Stomach smooth muscle (tissue), 2 donors: Measurements from ENCODE around the gene PPP3CA.
"Not testable (repeated sequence)": the region's sequence is repeated elsewhere in the genome, so short reads cannot be mapped to it uniquely, and the experiment has no call there.

Source experiments
- H3K27ac ChIP-seq: one replicate; pipeline ENCODE4 v1.7.0; 2013; ENCODE audit warnings: mild to moderate bottlenecking, low read length, inconsistent platforms
- H3K27me3 ChIP-seq, 2 donors: one replicate each; pipeline ENCODE4 v1.7.0; 2013; ENCODE audit warnings: low read length in 2 of 2; ENCODE audit not compliant: insufficient read depth in 2 of 2, control insufficient read depth in 1 of 2
- H3K36me3 ChIP-seq, 2 donors: one replicate each; pipeline ENCODE4 v1.7.0; 2013; ENCODE audit warnings: low read length in 2 of 2; ENCODE audit not compliant: control insufficient read depth in 2 of 2, insufficient read depth in 2 of 2
- H3K4me1 ChIP-seq: one replicate; pipeline ENCODE4 v1.7.0; 2013; ENCODE audit warnings: low read length; ENCODE audit not compliant: control insufficient read depth, insufficient read depth
- H3K4me3 ChIP-seq, 2 donors: one replicate each; pipeline ENCODE4 v1.7.0; 2013; ENCODE audit warnings: low read length in 2 of 2
- H3K9ac ChIP-seq, 2 donors: one replicate each; pipeline ENCODE4 v1.7.0; 2013; ENCODE audit warnings: low read length in 2 of 2, mild to moderate bottlenecking in 1 of 2
- H3K9me3 ChIP-seq, 2 donors: one replicate each; pipeline ENCODE4 v1.7.0; 2013; ENCODE audit warnings: low read length in 2 of 2; ENCODE audit not compliant: control insufficient read depth in 2 of 2
- donor health status: healthy.
- donor health status: Pancreatic carcinoma.

Gene PPP3CA

GRCh38 chr4:101098666-101099400 lies 248.5 kb downstream of the PPP3CA start:
- no peaks in the 10 kb centered on the region for H3K9me3 ChIP-seq
- no peaks in the 10 kb centered on the region for H3K36me3 ChIP-seq
- H3K4me1 ChIP-seq: peaks cover 2% of the 10 kb centered on the region
- H3K27ac ChIP-seq: no peak overlapping the region
- H3K9ac ChIP-seq: no peak overlapping the region
- no peaks in the 10 kb centered on the region for H3K27me3 ChIP-seq
- H3K4me3 ChIP-seq: no peak overlapping the region

GRCh38 chr4:101092609-101093008 lies 254.7 kb downstream of the PPP3CA start:
- not testable (repeated sequence) for H3K36me3 ChIP-seq, H3K4me3 ChIP-seq, H3K4me1 ChIP-seq

GRCh38 chr4:101089168-101089567 lies 258.2 kb downstream of the PPP3CA start:
- Histone ChIP-seq H3K9ac (no peak overlapping the region), H3K4me3 (no peak overlapping the region), H3K4me1 (no peaks in the 10 kb centered on the region), H3K36me3 (peaks cover 0 to 2% of the 10 kb centered on the region in 2 donors), H3K27ac (no peak overlapping the region), H3K27me3 (no peaks in the 10 kb centered on the region), H3K9me3 (no peaks in the 10 kb centered on the region)

More at GRCh38 chr4:101092609-101093008, 254.7 kb downstream of the PPP3CA start:
- H3K9ac ChIP-seq, H3K27ac ChIP-seq, H3K27me3 ChIP-seq, H3K9me3 ChIP-seq: not testable (repeated sequence)

- no peaks in the 10 kb centered on the region for H3K4me1 ChIP-seq
- no peak overlapping the region for H3K9ac ChIP-seq
- peaks cover 2 to 3% of the 10 kb centered on the region in 2 donors for H3K36me3 ChIP-seq
- H3K27ac ChIP-seq: no peak overlapping the region
- no peaks in the 10 kb centered on the region for H3K9me3 ChIP-seq
- no peak overlapping the region for H3K4me3 ChIP-seq
- H3K27me3 ChIP-seq: no peaks in the 10 kb centered on the region
Observed at GRCh38 chr4:101086801-101087586, 260.3 kb downstream of the PPP3CA start.

- H3K4me1 ChIP-seq: no peaks in the 10 kb centered on the region
Observed at GRCh38 chr4:101083131-101083530, 264.2 kb downstream of the PPP3CA start.

GRCh38 chr4:101081695-101082369 lies 265.5 kb downstream of the PPP3CA start:
- peaks cover 0 to 3% of the 10 kb centered on the region in 2 donors for H3K36me3 ChIP-seq
- no peak overlapping the region for H3K4me3 ChIP-seq
- H3K9ac ChIP-seq: no peak overlapping the region
- H3K9me3 ChIP-seq: no peaks in the 10 kb centered on the region
- H3K4me1 ChIP-seq: no peaks in the 10 kb centered on the region
- H3K27ac ChIP-seq: no peak overlapping the region
- H3K27me3 ChIP-seq: no peaks in the 10 kb centered on the region

More at GRCh38 chr4:101083131-101083530, 264.2 kb downstream of the PPP3CA start:
- Histone ChIP-seq H3K36me3 (peaks cover 2 to 3% of the 10 kb centered on the region in 2 donors), H3K27ac (no peak overlapping the region), H3K4me3 (no peak overlapping the region), H3K9me3 (no peaks in the 10 kb centered on the region), H3K9ac (no peak overlapping the region), H3K27me3 (no peaks in the 10 kb centered on the region)

GRCh38 chr4:101081166-101081565 lies 266.2 kb downstream of the PPP3CA start:
- Histone ChIP-seq H3K9me3 (no peaks in the 10 kb centered on the region), H3K9ac (no peak overlapping the region), H3K27me3 (no peaks in the 10 kb centered on the region), H3K4me1 (no peaks in the 10 kb centered on the region), H3K4me3 (no peak overlapping the region), H3K27ac (no peak overlapping the region), H3K36me3 (peaks cover 0 to 3% of the 10 kb centered on the region in 2 donors)

GRCh38 chr4:101078950-101079349 lies 268.4 kb downstream of the PPP3CA start:
- Histone ChIP-seq H3K9ac (no peak overlapping the region), H3K27ac (no peak overlapping the region), H3K27me3 (no peaks in the 10 kb centered on the region), H3K4me1 (no peaks in the 10 kb centered on the region), H3K9me3 (no peaks in the 10 kb centered on the region), H3K4me3 (no peak overlapping the region), H3K36me3 (peaks cover 0 to 3% of the 10 kb centered on the region in 2 donors)

- Histone ChIP-seq H3K36me3 (no peaks in the 10 kb centered on the region), H3K27ac (no peak overlapping the region), H3K9me3 (no peaks in the 10 kb centered on the region), H3K4me1 (no peaks in the 10 kb centered on the region), H3K27me3 (no peaks in the 10 kb centered on the region), H3K4me3 (no peak overlapping the region), H3K9ac (no peak overlapping the region)
Observed at GRCh38 chr4:101076032-101076431, 271.3 kb downstream of the PPP3CA start.

- no peak overlapping the region for H3K4me3 ChIP-seq
- H3K9ac ChIP-seq: no peak overlapping the region
- no peaks in the 10 kb centered on the region for H3K9me3 ChIP-seq
- no peaks in the 10 kb centered on the region for H3K27me3 ChIP-seq
- no peaks in the 10 kb centered on the region for H3K4me1 ChIP-seq
- no peak overlapping the region for H3K27ac ChIP-seq
- no peaks in the 10 kb centered on the region for H3K36me3 ChIP-seq
Observed at GRCh38 chr4:101075536-101075935, 271.8 kb downstream of the PPP3CA start.
